HuH-7 (cell line): ENCODE measurements around the gene ANO3.

Experiments
- DNase-seq: peaks from one replicate; pipeline ENCODE4 v3.0.0; 2011; ENCODE audit warnings: low spot score

ANO3 gene

GRCh38 chr11:26359055-26359454 is 27.1 kb downstream of the ANO3 start:
- DNase-seq, result no peak

GRCh38 chr11:26365284-26365683 is 33.4 kb downstream of the ANO3 start:
- no peak for DNase-seq

GRCh38 chr11:26377619-26378018 is 45.7 kb downstream of the ANO3 start:
- no peak for DNase-seq

- DNase-seq, result no peak
Observed at GRCh38 chr11:26399336-26399735, 67.4 kb downstream of the ANO3 start.

DNA sequence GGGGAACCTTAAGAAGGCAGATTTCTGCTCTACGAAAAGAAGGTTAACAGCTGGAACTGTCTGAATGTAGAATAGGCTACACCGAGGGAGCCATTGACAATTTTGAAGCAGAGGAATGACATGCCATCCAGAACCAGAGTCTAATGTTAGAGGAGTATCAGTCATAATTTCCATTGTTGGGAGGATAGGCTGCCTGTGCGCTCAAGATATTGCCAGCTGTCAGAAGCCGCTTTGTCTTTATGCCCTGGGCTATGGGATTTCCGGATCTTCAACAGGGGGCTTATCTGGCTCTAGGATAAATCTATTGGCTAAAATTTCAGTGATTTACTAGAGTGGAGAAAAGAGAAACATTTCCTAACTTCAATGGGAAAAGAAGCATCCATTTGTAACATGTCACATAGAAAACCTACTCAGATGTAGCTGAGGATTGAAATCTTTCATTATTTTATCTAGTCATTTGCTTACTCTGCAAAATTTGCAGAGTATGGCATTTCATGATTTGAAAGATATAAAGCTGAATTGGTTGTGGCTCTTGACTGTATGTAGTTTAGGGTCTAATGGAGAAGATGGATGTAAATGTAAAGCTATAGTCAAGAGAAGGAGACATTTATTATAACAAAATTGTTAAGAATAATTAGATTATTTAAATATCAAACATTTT is 78.9 kb downstream of the ANO3 start:
- no peak for DNase-seq

- no peak for DNase-seq
Observed at GRCh38 chr11:26412955-26413354, 81.0 kb downstream of the ANO3 start.

DNA sequence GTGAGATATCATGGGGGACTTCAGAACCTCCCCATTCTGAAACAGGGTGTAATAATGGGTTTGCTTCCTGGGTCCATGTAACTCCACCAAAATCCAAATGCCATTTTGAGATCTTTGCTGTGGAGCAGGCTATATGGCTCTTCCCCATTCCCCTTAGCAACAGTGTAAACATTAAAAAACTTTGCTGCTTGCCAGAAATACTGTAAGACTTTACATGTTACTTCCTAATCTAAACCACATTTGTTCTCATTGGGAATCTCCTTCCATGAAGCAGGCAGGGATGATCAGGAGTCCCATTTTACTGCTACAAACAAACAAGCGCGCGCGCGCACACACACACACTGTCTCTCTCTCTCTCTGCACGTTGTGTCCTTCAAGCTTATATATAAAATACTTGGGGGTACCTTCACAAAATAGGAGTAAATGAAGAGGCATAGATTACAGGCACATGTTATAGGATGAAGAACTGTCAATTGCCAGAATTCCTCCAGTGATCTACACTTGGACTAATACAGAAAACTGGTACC is 86.5 kb downstream of the ANO3 start:
- DNase-seq, result no peak

GRCh38 chr11:26420331-26420730 is 88.4 kb downstream of the ANO3 start:
- DNase-seq, result no peak

DNA sequence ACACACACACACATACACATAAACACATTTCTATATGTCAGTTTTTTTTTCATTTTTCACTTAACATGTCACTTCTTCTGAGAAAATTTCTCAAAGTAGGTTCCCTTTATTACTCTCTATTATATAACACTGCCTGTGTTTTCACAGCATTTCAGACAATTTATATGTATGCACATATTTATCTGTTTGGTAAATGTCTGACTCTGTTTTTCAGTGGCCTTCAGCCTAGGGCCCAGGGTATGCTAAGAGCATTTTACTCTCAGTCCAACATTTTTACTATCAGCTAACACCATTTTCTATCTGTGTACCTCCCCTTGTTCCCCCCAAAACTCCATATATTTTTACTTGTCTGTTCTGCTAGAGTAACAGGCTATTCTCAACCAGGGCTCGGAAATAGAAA is 92.3 kb downstream of the ANO3 start:
- DNase-seq, result no peak

DNA sequence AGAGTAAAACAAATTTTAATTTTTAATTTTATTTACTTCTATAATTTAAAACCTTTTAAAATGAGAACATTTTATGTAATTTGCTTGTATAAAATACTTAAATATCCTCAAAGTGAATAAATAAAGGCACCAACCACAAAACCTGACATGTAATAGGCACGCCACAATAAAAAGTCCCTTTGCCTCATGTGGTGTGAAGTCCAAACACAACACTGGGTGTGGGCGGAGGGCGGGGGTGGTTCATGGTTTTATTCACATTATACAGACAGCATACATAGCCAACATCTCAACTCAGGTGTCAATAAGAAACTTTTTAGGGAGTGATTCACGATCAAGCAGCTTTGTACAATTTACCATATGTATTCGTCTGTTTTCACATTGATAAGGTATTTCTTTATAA is 107.9 kb downstream of the ANO3 start:
- no peak for DNase-seq

DNA sequence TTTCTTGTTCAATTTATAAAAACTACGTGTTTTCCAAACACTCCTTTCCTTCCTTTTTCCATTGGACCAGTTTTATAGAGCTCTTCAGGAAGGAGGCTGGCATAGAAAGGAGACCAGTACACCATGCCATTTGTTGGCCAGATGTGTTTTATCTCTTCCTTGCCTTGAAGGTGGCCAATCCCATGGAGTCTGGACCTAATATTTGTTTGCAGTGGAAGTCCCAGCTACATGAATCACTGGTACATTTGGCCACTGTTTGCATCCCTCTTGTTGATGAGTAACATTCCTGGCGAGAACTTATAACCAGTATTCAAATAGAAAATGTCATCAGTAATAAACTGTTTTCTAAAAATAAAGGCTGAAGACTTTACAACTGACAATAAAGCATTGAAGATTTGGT is 110.2 kb downstream of the ANO3 start:
- no peak for DNase-seq

DNA sequence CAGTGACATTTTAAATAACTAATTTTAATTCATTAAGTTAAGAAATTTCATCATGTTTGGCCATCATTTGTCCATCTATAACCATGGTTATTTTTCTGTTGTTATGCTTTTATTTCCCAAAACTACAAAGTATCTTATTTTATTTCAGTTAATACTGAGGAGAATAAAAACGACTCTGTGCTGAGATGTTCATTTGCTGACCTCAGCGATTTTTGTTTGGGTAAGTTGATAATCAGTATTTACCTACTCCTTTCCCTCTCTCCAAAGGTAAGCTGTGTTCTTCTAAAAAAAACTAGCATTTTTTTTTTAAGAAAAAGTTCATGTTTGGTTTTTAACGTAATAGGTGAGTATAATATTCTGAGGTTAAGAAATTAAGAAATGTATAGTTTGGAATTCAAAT is 111.7 kb downstream of the ANO3 start:
- DNase-seq, result no peak

- no peak for DNase-seq
Observed at GRCh38 chr11:26457636-26458035, 125.7 kb downstream of the ANO3 start.

DNA sequence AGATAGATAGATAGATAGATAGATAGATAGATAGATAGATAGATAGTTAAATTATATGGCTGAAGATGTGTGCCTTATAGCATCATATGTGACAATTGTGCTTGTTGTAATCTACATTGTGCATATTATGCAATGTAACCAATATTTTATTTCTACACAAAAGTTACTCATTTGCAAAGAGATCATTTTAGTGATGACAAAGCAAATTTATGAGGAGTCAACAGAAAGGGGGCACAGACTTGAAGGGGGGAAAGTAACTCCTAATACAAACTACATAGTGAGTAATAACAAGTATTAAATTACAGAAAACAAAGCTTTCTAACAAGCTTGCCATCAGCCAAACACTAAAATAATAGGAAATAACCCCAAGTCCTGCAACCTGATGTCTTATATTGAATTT is 133.3 kb downstream of the ANO3 start:
- DNase-seq, result no peak

DNA sequence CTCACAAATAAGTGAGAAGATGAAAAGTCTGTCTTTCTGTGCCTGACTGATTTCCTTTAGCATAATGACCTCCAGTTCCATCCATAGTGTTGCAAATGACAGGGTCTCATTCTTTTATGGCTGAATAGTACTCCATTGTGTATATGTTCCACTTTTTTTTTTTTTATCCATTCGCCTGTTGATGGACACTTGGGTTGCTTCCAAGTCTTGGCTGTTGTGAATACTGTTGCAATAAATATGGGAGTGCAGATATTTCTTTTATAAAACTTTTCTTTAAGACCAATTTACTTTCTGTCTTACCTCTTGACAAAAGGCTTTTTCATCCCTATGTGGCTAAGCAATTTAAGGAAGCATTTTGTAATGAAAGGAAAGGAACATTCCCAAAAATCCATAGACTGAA is 135.6 kb downstream of the ANO3 start:
- no peak for DNase-seq

GRCh38 chr11:26470992-26471391 is 139.1 kb downstream of the ANO3 start:
- no peak for DNase-seq

DNA sequence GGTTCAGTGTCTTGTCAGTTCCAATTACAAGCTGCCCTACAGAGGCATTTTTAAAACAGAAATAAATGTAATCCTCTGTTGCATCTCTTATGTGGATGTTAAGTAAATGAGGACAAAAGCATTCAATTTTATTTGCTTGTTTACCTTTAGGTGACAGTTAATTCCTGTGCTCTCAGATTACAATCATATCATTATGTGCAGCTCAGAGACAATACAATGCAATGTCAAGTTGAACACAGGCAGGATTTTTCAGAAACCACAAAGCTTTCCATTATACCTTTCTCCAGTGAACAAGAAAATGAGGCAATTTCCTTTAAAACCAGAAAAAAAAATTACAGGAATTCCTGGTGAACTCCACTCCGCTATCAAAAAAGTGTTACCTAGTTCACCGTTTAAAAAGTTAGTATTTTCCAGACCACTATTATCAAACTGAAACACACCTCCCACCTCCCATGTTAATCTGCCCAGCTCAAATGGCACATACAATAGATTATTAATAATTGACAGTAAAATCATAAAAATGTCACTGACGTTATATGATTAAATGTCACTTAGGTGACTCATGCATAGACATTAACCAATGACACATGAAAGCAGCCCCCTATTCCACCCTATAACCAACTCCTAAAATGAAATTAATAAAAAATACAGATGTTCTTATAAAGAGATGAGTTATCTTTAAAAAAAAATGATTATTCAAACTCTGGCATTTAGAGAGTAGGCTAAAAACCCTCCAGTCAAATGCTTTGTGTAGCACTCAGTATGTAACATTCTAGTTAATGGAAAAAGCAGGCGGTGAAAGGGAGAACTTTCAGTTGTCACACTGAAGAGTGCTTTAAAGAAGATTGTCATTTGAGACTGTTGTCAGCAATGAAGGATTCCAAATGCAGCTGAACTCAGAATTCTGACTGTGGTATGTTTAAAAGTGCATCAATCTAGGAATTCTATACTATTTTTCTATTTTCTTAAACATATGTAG is 141.6 kb downstream of the ANO3 start:
- no peak for DNase-seq

GRCh38 chr11:26474401-26474800 is 142.5 kb downstream of the ANO3 start:
- DNase-seq, result no peak

GRCh38 chr11:26477396-26477795 is 145.5 kb downstream of the ANO3 start:
- DNase-seq, result no peak

- no peak for DNase-seq
Observed at GRCh38 chr11:26478710-26479109, 146.8 kb downstream of the ANO3 start.

- DNase-seq, result no peak
Observed at GRCh38 chr11:26480041-26480440, 148.1 kb downstream of the ANO3 start.

DNA sequence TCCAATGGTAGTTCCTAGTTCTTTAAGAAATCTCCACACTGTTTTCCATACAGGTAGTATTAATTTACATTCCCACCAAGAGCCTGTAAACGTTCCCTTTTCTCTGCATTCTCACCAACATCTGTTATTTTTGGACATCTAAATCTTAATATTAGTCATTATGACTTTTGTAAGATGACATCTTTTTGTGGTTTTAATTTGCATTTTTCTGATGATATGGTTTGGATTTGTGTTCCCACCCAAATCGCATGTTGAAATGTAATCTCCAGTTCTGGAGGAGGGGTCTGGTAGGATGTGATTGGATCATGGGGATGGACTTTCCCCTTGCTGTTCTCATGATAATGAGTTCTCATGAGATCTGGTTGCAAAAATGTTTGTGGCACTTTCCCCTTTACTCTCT is 151.2 kb downstream of the ANO3 start:
- no peak for DNase-seq

DNA sequence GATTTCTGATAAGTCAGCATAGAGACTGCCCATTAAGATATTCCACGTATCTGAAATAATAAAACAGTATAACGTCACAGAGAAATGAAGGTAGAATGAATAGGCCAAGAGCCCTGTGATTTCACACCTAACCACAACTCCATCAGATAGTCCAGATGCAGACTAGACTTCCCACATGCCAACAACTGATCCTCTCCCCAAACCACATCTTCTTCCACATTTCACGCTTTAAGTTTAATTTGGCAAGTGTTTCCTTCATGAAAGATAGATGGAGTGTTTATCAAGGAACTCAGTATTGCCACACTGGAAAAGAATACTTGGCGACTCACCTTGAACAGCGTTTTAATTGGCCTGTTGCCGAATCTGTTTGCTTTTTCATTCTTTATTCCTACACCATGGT is 158.6 kb downstream of the ANO3 start:
- no peak for DNase-seq
